ENCODE results near the gene MYPOP. TPM values are rescaled to one million over a fixed set of nuclear protein-coding genes. Genes with fewer than 3 reads are reported as not detected.

Gene MYPOP
- total RNA-seq, 4 donors from 2014 or later, result 4.1 to 17.7 (median 14.2) TPM

- TF ChIP-seq POLR2A (IDR thresholded peaks at IDR 0.05) (no peak), CTCF (IDR thresholded peaks at IDR 0.05) (no peak)
- Histone ChIP-seq H3K27ac (no peak overlapping the region), H3K27me3 (no peaks in the 10 kb centered on the region), H3K36me3 (no peaks in the 10 kb centered on the region), H3K4me3 (no peak overlapping the region), H3K9me3 (no peaks in the 10 kb centered on the region), H3K4me1 (no peaks in the 10 kb centered on the region)
- DNase-seq, result no peak
Observed at GRCh38 chr19:45935267-45935666, 32.9 kb upstream of the MYPOP start.

- H3K4me3 ChIP-seq, result no peak overlapping the region
- H3K27me3 ChIP-seq, result no peaks in the 10 kb centered on the region
- TF ChIP-seq CTCF (IDR thresholded peaks at IDR 0.05) (no peak), POLR2A (IDR thresholded peaks at IDR 0.05) (no peak)
- H3K36me3 ChIP-seq, result no peaks in the 10 kb centered on the region
- no peaks in the 10 kb centered on the region for H3K4me1 ChIP-seq
- DNase-seq, result no peak
- no peaks in the 10 kb centered on the region for H3K9me3 ChIP-seq
- no peak overlapping the region for H3K27ac ChIP-seq
Observed at GRCh38 chr19:45934551-45935230, 32.3 kb upstream of the MYPOP start.

- no peaks in the 10 kb centered on the region for H3K27me3 ChIP-seq
- no peak for TF ChIP-seq POLR2A (IDR thresholded peaks at IDR 0.05)
- TF ChIP-seq CTCF (IDR thresholded peaks at IDR 0.05), result no peak
- H3K4me1 ChIP-seq, result no peaks in the 10 kb centered on the region
- no peak overlapping the region for H3K4me3 ChIP-seq
- H3K27ac ChIP-seq, result no peak overlapping the region
- no peak for DNase-seq
- H3K9me3 ChIP-seq, result no peaks in the 10 kb centered on the region
- H3K36me3 ChIP-seq, result no peaks in the 10 kb centered on the region
Observed at GRCh38 chr19:45933759-45934158, 31.3 kb upstream of the MYPOP start.

GRCh38 chr19:45931055-45931454, 28.6 kb upstream of the MYPOP start:
- Histone ChIP-seq H3K9me3 (no peaks in the 10 kb centered on the region), H3K27me3 (no peaks in the 10 kb centered on the region), H3K27ac (no peak overlapping the region), H3K4me1 (peaks cover 0 to 6% (median 2%) of the 10 kb centered on the region in 4 donors), H3K4me3 (no peak overlapping the region), H3K36me3 (no peaks in the 10 kb centered on the region)
- DNase-seq, result no peak
- TF ChIP-seq CTCF (IDR thresholded peaks at IDR 0.05), result no peak
- no peak for TF ChIP-seq POLR2A (IDR thresholded peaks at IDR 0.05)

GRCh38 chr19:45929247-45929646, 26.8 kb upstream of the MYPOP start:
- no peaks in the 10 kb centered on the region for H3K36me3 ChIP-seq
- no peaks in the 10 kb centered on the region for H3K27me3 ChIP-seq
- no peak overlapping the region for H3K27ac ChIP-seq
- DNase-seq, result no peak
- H3K4me1 ChIP-seq, result peaks cover 0 to 6% (median 2%) of the 10 kb centered on the region in 4 donors
- TF ChIP-seq CTCF (IDR thresholded peaks at IDR 0.05) (no peak), POLR2A (IDR thresholded peaks at IDR 0.05) (no peak)
- no peak overlapping the region for H3K4me3 ChIP-seq
- H3K9me3 ChIP-seq, result no peaks in the 10 kb centered on the region
